SK-N-SH (cell line): ENCODE measurements around the gene BLID. TPM values are rescaled to one million over a fixed set of nuclear protein-coding genes. Genes with fewer than 3 reads are reported as not detected.

Experiments used
- CTCF ChIA-PET: fragments of 300-600, 350-600 bp; formaldehyde crosslinking; extraction: SDS; loops from one replicate; lab custom pipeline; 2021; lab: Yijun Ruan, JAX
- POLR2A ChIA-PET: fragments of 350-600 bp; sonication (Branson Sonifier 250); formaldehyde crosslinking; extraction: SDS; loops from one replicate; lab custom pipeline; 2020; ENCODE audit warnings: antibody characterized with exemption, inconsistent platforms; lab: Yijun Ruan, JAX
- DNase-seq: peaks from one replicate; pipeline ENCODE4 v3.0.0; 2012
- H2AFZ ChIP-seq: fragments of 200-600 bp; sonication (generic); 2 replicates; pipeline ENCODE4 v1.8.1; 2016; ENCODE audit warnings: antibody characterized with exemption, mild to moderate bottlenecking, low read depth
- H3F3A ChIP-seq: fragments of 200-600 bp; sonication (generic); replicated peaks from 2 replicates; pipeline ENCODE3; 2016; ENCODE audit warnings: antibody characterized with exemption, mild to moderate bottlenecking; ENCODE audit not compliant: insufficient read depth
- H3K27ac ChIP-seq, 2 experiments: fragments of 200-500 bp in 1 of 2; fragments of 200-600 bp in 1 of 2; sonication (Bioruptor generic) in 1 of 2; sonication (generic), shearing (Covaris generic) in 1 of 2; 2 replicates each; pipeline versions ENCODE4 v1.5.1 to v1.6.1; 2014 to 2016; ENCODE audit warnings: low read depth in 2 of 2, inconsistent platforms in 1 of 2, low read length in 1 of 2, mild to moderate bottlenecking in 1 of 2, mixed read lengths in 1 of 2
- H3K27me3 ChIP-seq: fragments of 200-600 bp; sonication (generic), shearing (Covaris generic); 2 replicates; pipeline ENCODE4 v1.6.1; 2016; ENCODE audit warnings: mixed run types; ENCODE audit not compliant: insufficient read depth
- H3K36me3 ChIP-seq, 2 experiments: fragments of 200-500 bp in 1 of 2; fragments of 200-600 bp in 1 of 2; sonication (Bioruptor generic) in 1 of 2; sonication (generic) in 1 of 2; replicated peaks in 1 of 2; 2 replicates each; pipeline versions ENCODE3 to v1.5.1; 2014 to 2016; ENCODE audit warnings: low read length in 1 of 2, mild to moderate bottlenecking in 1 of 2; ENCODE audit not compliant: insufficient read depth in 2 of 2, control insufficient read depth in 1 of 2
- H3K4me1 ChIP-seq, 2 experiments: fragments of 200-500 bp in 1 of 2; fragments of 200-600 bp in 1 of 2; sonication (Bioruptor generic) in 1 of 2; sonication (generic), shearing (Covaris generic) in 1 of 2; 2 replicates each; pipeline versions ENCODE4 v1.5.1 to v1.6.1; 2014 to 2016; ENCODE audit warnings: low read depth in 1 of 2, low read length in 1 of 2, mixed run types in 1 of 2; ENCODE audit not compliant: insufficient read depth in 2 of 2, control insufficient read depth in 1 of 2
- H3K4me2 ChIP-seq: fragments of 200-600 bp; sonication (generic), shearing (Covaris generic); 2 replicates; pipeline ENCODE4 v1.6.1; 2017; ENCODE audit warnings: mixed run types
- H3K4me3 ChIP-seq, 2 experiments: fragments of 200-500 bp in 1 of 2; fragments of 200-600 bp in 1 of 2; sonication (Bioruptor generic) in 1 of 2; sonication (generic), shearing (Covaris generic) in 1 of 2; 2 replicates each; pipeline versions ENCODE4 v1.5.1 to v1.8.1; 2014 to 2016; ENCODE audit warnings: low read depth in 2 of 2, inconsistent platforms in 1 of 2, low read length in 1 of 2, mild to moderate bottlenecking in 1 of 2, mixed read lengths in 1 of 2, moderate library complexity in 1 of 2
- H3K79me2 ChIP-seq: fragments of 200-600 bp; sonication (generic); 2 replicates; pipeline ENCODE4 v1.8.1; 2017; ENCODE audit warnings: mild to moderate bottlenecking; ENCODE audit not compliant: insufficient read depth
- H3K9ac ChIP-seq: fragments of 200-600 bp; sonication (generic); 2 replicates; pipeline ENCODE4 v1.6.1; 2017; ENCODE audit warnings: mixed run types
- H3K9me2 ChIP-seq: fragments of 200-600 bp; sonication (generic); 2 replicates; pipeline ENCODE4 v1.6.1; 2017; ENCODE audit warnings: mixed run types
- H3K9me3 ChIP-seq: fragments of 200-600 bp; sonication (generic); 2 replicates; pipeline ENCODE4 v1.6.1; 2017; ENCODE audit warnings: mixed run types, mild to moderate bottlenecking, moderate library complexity
- H4K20me1 ChIP-seq: fragments of 200-600 bp; sonication (generic); 2 replicates; pipeline ENCODE4 v1.6.1; 2017; ENCODE audit warnings: mild to moderate bottlenecking, mixed run types; ENCODE audit not compliant: insufficient read depth
- CHD2 ChIP-seq: fragments of 150-350 bp; IDR thresholded peaks from 2 replicates; pipeline ENCODE4 v1.6.1; 2018; ENCODE audit warnings: low read length; ENCODE audit not compliant: partially characterized antibody
- EZH2phosphoT487 ChIP-seq: fragments of 200-600 bp; sonication (generic); IDR thresholded peaks from 2 replicates; pipeline ENCODE4 v1.6.1; 2017; ENCODE audit warnings: low read depth, mixed run types, mild to moderate bottlenecking, antibody characterized with exemption, moderate library complexity, borderline replicate concordance
- GABPA ChIP-seq: IDR thresholded peaks from 2 replicates; pipeline ENCODE4 v1.4.0; 2012; ENCODE audit warnings: low read depth, mild to moderate bottlenecking
- JUND ChIP-seq: IDR thresholded peaks from 2 replicates; pipeline ENCODE4 v1.4.0; 2012
- MEF2A ChIP-seq: IDR thresholded peaks from 2 replicates; pipeline ENCODE4 v1.4.0; 2012; ENCODE audit warnings: low read depth, borderline replicate concordance
- NRF1 ChIP-seq: IDR thresholded peaks from 2 replicates; pipeline ENCODE4 v1.6.1; 2012; ENCODE audit warnings: low read depth, mild to moderate bottlenecking, low read length
- RCOR1 ChIP-seq: fragments of 150-350 bp; IDR thresholded peaks from 2 replicates; pipeline ENCODE4 v1.6.1; 2017; ENCODE audit warnings: antibody characterized with exemption, low read length
- RXRA ChIP-seq: IDR thresholded peaks from 2 replicates; pipeline ENCODE4 v1.4.0; 2012; ENCODE audit warnings: low read depth, mild to moderate bottlenecking, borderline replicate concordance
- SMC3 ChIP-seq: IDR thresholded peaks from 2 replicates; pipeline ENCODE4 v1.6.1; 2012; ENCODE audit warnings: low read depth, low read length, improper control_type of control experiment
- TAF1 ChIP-seq: IDR thresholded peaks from 2 replicates; pipeline ENCODE4 v1.6.1; 2012; ENCODE audit warnings: low read depth, mild to moderate bottlenecking, low read length, moderate library complexity, borderline replicate concordance
- TCF12 ChIP-seq: IDR thresholded peaks from 2 replicates; pipeline ENCODE4 v1.4.0; 2012
- polyA plus RNA-seq, 3 experiments: library from polyadenylated mRNA; depleted of rRNA; stranded (reverse); fragments of >200 nt; gene quantifications; 2 replicates each; pipeline ENCODE4 v1.2.3, GENCODE V29; 2012
- TF ChIP-seq, protein P1 (sequence below): IDR thresholded peaks from 2 replicates; pipeline ENCODE4 v1.4.0; 2012; ENCODE audit warnings: low read depth
- TF ChIP-seq, protein P2 (sequence below): IDR thresholded peaks from 2 replicates; pipeline ENCODE4 v1.4.0; 2012; ENCODE audit warnings: low read depth, borderline replicate concordance
- TF ChIP-seq, protein P3 (sequence below): fragments of 150-350 bp; IDR thresholded peaks from 2 replicates; pipeline ENCODE4 v1.6.1; 2017; ENCODE audit warnings: antibody characterized with exemption, low read length, low read depth, borderline replicate concordance
- TF ChIP-seq, protein P4 (sequence below): fragments of 200-600 bp; sonication (generic); IDR thresholded peaks from 2 replicates; pipeline ENCODE4 v1.6.1; 2017; ENCODE audit warnings: antibody characterized with exemption, mild to moderate bottlenecking, moderate library complexity

The BLID gene
- polyA plus RNA-seq, 1 of the 3 experiments (the other 2 are of a cell fraction): not detected

DNA sequence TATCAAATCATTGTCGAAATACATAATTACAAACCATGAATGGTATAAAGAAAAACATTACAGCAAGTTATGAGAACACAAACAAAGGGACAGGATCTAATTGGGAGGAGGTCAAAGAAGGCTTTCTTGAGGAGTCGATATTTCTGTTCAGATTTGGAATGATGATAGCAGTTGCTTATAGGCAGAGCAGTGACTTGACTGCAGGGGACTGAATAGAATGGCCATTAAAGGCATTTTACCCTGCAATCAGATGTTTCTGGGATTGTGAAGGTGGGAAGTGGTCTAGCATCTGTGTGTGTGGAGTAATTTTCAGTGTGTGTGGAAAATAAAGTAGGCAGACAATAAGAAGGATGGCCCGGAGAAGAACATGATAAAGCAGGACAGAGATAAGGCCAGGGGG, 41.0 kb downstream of the BLID start (continued):
- TF ChIP-seq GABPA (no peak), RCOR1 (no peak), EZH2phosphoT487 (no peak), SMC3 (no peak)

DNA sequence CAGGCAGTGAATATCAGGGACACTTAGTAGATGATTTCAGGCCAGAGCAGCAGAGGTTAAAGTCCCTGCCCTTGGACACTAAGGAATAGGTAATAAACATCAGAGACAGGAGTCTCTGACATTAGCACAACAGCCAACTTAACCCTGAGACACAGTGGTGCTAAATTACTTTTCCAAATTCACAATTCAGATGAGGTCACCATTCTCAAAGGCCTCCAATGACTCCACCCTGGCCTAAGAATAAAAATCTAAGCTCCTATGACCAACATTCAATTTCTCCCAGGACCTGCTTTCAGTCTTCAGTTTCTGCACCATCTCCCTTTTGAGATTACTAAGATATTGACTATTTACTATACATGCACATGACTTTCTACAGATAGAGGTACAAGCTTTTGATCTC, 42.0 kb downstream of the BLID start:
- no peaks in the 10 kb centered on the region for H4K20me1 ChIP-seq
- H3K9me2 ChIP-seq: no peaks in the 10 kb centered on the region
- no peak overlapping the region for H3K9ac ChIP-seq
- peaks cover 4 to 5% of the 10 kb centered on the region in 2 experiments for H3K36me3 ChIP-seq
- H3K4me1 ChIP-seq: peaks cover 21 to 25% of the 10 kb centered on the region in 2 experiments
- no peak overlapping the region for H2AFZ ChIP-seq
- H3F3A ChIP-seq: peaks cover 37% of the 10 kb centered on the region
- H3K27ac ChIP-seq: no peak overlapping the region
- no peaks in the 10 kb centered on the region for H3K9me3 ChIP-seq
- no peak for TF ChIP-seq TCF12
- TF ChIP-seq JUND: no peak
- no peak for TF ChIP-seq GABPA
- TF ChIP-seq, protein P1, sequence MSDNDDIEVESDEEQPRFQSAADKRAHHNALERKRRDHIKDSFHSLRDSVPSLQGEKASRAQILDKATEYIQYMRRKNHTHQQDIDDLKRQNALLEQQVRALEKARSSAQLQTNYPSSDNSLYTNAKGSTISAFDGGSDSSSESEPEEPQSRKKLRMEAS: no peak
- no peak for TF ChIP-seq MEF2A
- TF ChIP-seq, protein P2, sequence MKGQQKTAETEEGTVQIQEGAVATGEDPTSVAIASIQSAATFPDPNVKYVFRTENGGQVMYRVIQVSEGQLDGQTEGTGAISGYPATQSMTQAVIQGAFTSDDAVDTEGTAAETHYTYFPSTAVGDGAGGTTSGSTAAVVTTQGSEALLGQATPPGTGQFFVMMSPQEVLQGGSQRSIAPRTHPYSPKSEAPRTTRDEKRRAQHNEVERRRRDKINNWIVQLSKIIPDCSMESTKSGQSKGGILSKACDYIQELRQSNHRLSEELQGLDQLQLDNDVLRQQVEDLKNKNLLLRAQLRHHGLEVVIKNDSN: no peak
- TF ChIP-seq CHD2: no peak
- TF ChIP-seq RXRA: no peak
- TF ChIP-seq, protein P3, sequence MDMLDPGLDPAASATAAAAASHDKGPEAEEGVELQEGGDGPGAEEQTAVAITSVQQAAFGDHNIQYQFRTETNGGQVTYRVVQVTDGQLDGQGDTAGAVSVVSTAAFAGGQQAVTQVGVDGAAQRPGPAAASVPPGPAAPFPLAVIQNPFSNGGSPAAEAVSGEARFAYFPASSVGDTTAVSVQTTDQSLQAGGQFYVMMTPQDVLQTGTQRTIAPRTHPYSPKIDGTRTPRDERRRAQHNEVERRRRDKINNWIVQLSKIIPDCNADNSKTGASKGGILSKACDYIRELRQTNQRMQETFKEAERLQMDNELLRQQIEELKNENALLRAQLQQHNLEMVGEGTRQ: no peak
- no peak for TF ChIP-seq NRF1
- TF ChIP-seq, protein P4, sequence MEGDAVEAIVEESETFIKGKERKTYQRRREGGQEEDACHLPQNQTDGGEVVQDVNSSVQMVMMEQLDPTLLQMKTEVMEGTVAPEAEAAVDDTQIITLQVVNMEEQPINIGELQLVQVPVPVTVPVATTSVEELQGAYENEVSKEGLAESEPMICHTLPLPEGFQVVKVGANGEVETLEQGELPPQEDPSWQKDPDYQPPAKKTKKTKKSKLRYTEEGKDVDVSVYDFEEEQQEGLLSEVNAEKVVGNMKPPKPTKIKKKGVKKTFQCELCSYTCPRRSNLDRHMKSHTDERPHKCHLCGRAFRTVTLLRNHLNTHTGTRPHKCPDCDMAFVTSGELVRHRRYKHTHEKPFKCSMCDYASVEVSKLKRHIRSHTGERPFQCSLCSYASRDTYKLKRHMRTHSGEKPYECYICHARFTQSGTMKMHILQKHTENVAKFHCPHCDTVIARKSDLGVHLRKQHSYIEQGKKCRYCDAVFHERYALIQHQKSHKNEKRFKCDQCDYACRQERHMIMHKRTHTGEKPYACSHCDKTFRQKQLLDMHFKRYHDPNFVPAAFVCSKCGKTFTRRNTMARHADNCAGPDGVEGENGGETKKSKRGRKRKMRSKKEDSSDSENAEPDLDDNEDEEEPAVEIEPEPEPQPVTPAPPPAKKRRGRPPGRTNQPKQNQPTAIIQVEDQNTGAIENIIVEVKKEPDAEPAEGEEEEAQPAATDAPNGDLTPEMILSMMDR: no peak
- TF ChIP-seq TAF1: no peak
- ChIA-PET CTCF (interaction anchor here (0.8 to 1.6 kb wide), 2 partner anchors 19 to 418 kb away, joined by 3 to 5 read pairs; no protein-coding TSS in a partner anchor), POLR2A (no interaction called here)
- no peaks in the 10 kb centered on the region; the same call in 1 of the 2 replicates for H3K79me2 ChIP-seq
- no peak overlapping the region for H3K4me2 ChIP-seq
- no peak overlapping the region for H3K4me3 ChIP-seq
- no peaks in the 10 kb centered on the region for H3K27me3 ChIP-seq
- no peak for DNase-seq
